HepG2 (cell line): ENCODE results near the gene SERINC4. TPM values are rescaled to one million over a fixed set of nuclear protein-coding genes. Genes with fewer than 3 reads are reported as not detected.

Source experiments
- BRCA1 ChIP-seq: sonication (generic); formaldehyde crosslinking; IDR thresholded peaks from 2 replicates; pipeline ENCODE4 v1.4.0; 2020; ENCODE audit warnings: missing genetic modification reagents
- HNRNPL ChIP-seq: fragments of 200-400 bp; formaldehyde crosslinking; IDR thresholded peaks from 2 replicates; pipeline ENCODE4 v1.6.1; 2017; ENCODE audit warnings: mild to moderate bottlenecking, low read depth, low read length
- HNRNPLL ChIP-seq: fragments of 200-400 bp; formaldehyde crosslinking; IDR thresholded peaks from 2 replicates; pipeline ENCODE4 v1.6.1; 2017; ENCODE audit warnings: mild to moderate bottlenecking, low read depth, low read length; ENCODE audit not compliant: poor library complexity, severe bottlenecking
- JARID2 ChIP-seq: sonication (generic); formaldehyde crosslinking; IDR thresholded peaks from 2 replicates; pipeline ENCODE4 v1.8.1; 2023; ENCODE audit warnings: missing genetic modification reagents, inconsistent platforms; ENCODE audit not compliant: insufficient replicate concordance
- KLF13 ChIP-seq: sonication (generic); formaldehyde crosslinking; IDR thresholded peaks from 2 replicates; pipeline ENCODE4 v1.4.0; 2020; ENCODE audit warnings: mild to moderate bottlenecking, missing genetic modification reagents
- KLF15 ChIP-seq: sonication (generic); formaldehyde crosslinking; IDR thresholded peaks from 2 replicates; pipeline ENCODE4 v1.8.1; 2023; ENCODE audit warnings: borderline replicate concordance, mild to moderate bottlenecking, inconsistent platforms, missing genetic modification reagents, mixed read lengths
- KMT2B ChIP-seq: IDR thresholded peaks from 2 replicates; pipeline ENCODE4 v1.6.1; 2016; ENCODE audit warnings: missing genetic modification reagents, missing compliant biosample characterization
- NFE2L2 ChIP-seq: fragments of 150-350 bp; IDR thresholded peaks from 2 replicates; pipeline ENCODE4 v1.6.1; 2014; ENCODE audit warnings: low read length
- NR3C1 ChIP-seq: sonication (generic); formaldehyde crosslinking; IDR thresholded peaks from 2 replicates; pipeline ENCODE4 v1.4.0; 2020; ENCODE audit warnings: missing genetic modification reagents
- POLR2A ChIP-seq, 2 experiments: IDR thresholded peaks; 2 replicates each; pipeline ENCODE4 v1.6.1; 2011; ENCODE audit warnings: low read depth in 2 of 2, low read length in 2 of 2, mild to moderate bottlenecking in 1 of 2, moderate library complexity in 1 of 2; ENCODE audit not compliant: insufficient read depth in 1 of 2
- POLR2AphosphoS5 ChIP-seq: IDR thresholded peaks from 2 replicates; pipeline ENCODE4 v1.6.1; 2012; ENCODE audit warnings: low read depth, low read length
- PRDM4 ChIP-seq: sonication (generic); formaldehyde crosslinking; IDR thresholded peaks from 2 replicates; pipeline ENCODE4 v1.9.0; 2021; ENCODE audit warnings: missing genetic modification reagents, borderline replicate concordance
- RARA ChIP-seq: IDR thresholded peaks from 2 replicates; pipeline ENCODE4 v1.6.1; 2016; ENCODE audit warnings: missing genetic modification reagents, missing compliant biosample characterization
- SAP130 ChIP-seq: IDR thresholded peaks from 2 replicates; pipeline ENCODE4 v1.6.1; 2016; ENCODE audit warnings: low read depth
- SNAI1 ChIP-seq: sonication (generic); formaldehyde crosslinking; IDR thresholded peaks from 2 replicates; pipeline ENCODE4 v1.5.0; 2020; ENCODE audit warnings: mild to moderate bottlenecking, missing genetic modification reagents, borderline replicate concordance
- TMF1 ChIP-seq: sonication (generic); formaldehyde crosslinking; IDR thresholded peaks from 2 replicates; pipeline ENCODE4 v1.8.1; 2022; ENCODE audit warnings: low read depth, missing genetic modification reagents
- WIZ ChIP-seq: sonication (generic); formaldehyde crosslinking; IDR thresholded peaks from 2 replicates; pipeline ENCODE4 v1.5.1; 2020; ENCODE audit warnings: mild to moderate bottlenecking, missing genetic modification reagents
- ZBTB39 ChIP-seq: sonication (generic); formaldehyde crosslinking; IDR thresholded peaks from 2 replicates; pipeline ENCODE4 v1.5.0; 2020; ENCODE audit warnings: missing genetic modification reagents
- ZFP36L1 ChIP-seq: sonication (generic); formaldehyde crosslinking; IDR thresholded peaks from 2 replicates; pipeline ENCODE4 v1.8.0; 2022; ENCODE audit warnings: mild to moderate bottlenecking, missing genetic modification reagents, moderate library complexity
- ZFYVE20 ChIP-seq: sonication (generic); formaldehyde crosslinking; IDR thresholded peaks from 2 replicates; pipeline ENCODE4 v1.8.0; 2023; ENCODE audit warnings: low read depth, mild to moderate bottlenecking, moderate library complexity, missing genetic modification reagents, borderline replicate concordance
- ZMAT3 ChIP-seq: sonication (generic); formaldehyde crosslinking; conservative IDR thresholded peaks from 2 replicates; pipeline ENCODE4 v1.7.0; 2021; ENCODE audit warnings: missing genetic modification reagents
- ZNF225 ChIP-seq: sonication (generic); formaldehyde crosslinking; IDR thresholded peaks from 2 replicates; pipeline ENCODE4 v1.4.0; 2020; ENCODE audit warnings: mild to moderate bottlenecking, missing genetic modification reagents
- ZNF446 ChIP-seq: sonication (generic); formaldehyde crosslinking; IDR thresholded peaks from 2 replicates; pipeline ENCODE4 v1.5.0; 2020; ENCODE audit warnings: mild to moderate bottlenecking, missing genetic modification reagents
- polyA plus RNA-seq, 8 experiments: library from polyadenylated mRNA; depleted of rRNA in 3 of 8; stranded (reverse) in 7 of 8; unstranded in 1 of 8; fragments of >200 nt; fragmentation: Illumina TruSeq in 4 of 8; extraction: Trizol in 4 of 8; gene quantifications; 2 replicates each; pipeline versions ENCODE4 v1.2.1 to v1.2.3, GENCODE V29; 2011 to 2016; ENCODE audit warnings: low read depth in 4 of 8, missing spikeins in 1 of 8, mixed read lengths in 1 of 8; ENCODE audit not compliant: insufficient read depth in 1 of 8
- total RNA-seq, 5 experiments: library from RNA; depleted of rRNA; stranded (reverse); fragments of >200 nt; fragmentation: Illumina TruSeq; extraction: Trizol; gene quantifications; 2 replicates each; pipeline ENCODE4 v1.2.3, GENCODE V29; 2016; ENCODE audit warnings: low read depth in 1 of 5
- TF ChIP-seq, protein P1 (sequence below): fragments of 450-650 bp; IDR thresholded peaks from 2 replicates; pipeline ENCODE4 v1.6.1; 2016

Gene SERINC4
- total and polyA plus RNA-seq, 2 of the 13 experiments (the other 11 are each of a cell fraction or from before 2014, with no cell fraction given) = not detected

- TF ChIP-seq SNAI1 (CRISPR knock-in tag) (0 out of 2 replicates have a peak, but pooled peaks have one; percentile 59), ZNF225 (CRISPR knock-in tag) (0 out of 2 replicates have a peak, but pooled peaks have one; percentile 4), SAP130 (CRISPR knock-in tag) (peak; percentile 44; the same call in 1 of the 2 replicates), BRCA1 (CRISPR knock-in tag) (0 out of 2 replicates have a peak, but pooled peaks have one; percentile 1), KLF13 (no peak), ZBTB39 (CRISPR knock-in tag) (no peak), KLF15 (CRISPR knock-in tag) (no peak; the same call in 1 of the 2 replicates), NFE2L2 (no peak), TMF1 (no peak), JARID2 (CRISPR knock-in tag) (no peak), PRDM4 (CRISPR knock-in tag) (no peak), POLR2A (IDR thresholded peaks at IDR 0.05; ENCODE audit: insufficient read depth in 1 of 2, low read depth in 2 of 2, low read length in 2 of 2) (peak in 1 of 2 experiments; percentile 83; a peak in 2 of 4 replicates), RARA (no peak), WIZ (CRISPR knock-in tag) (no peak), HNRNPL (peak; percentile 64; the same call in 1 of the 2 replicates), ZNF446 (CRISPR knock-in tag) (0 out of 2 replicates have a peak, but pooled peaks have one; percentile 11), NR3C1 (no peak), ZFYVE20 (CRISPR knock-in tag) (0 out of 2 replicates have a peak, but pooled peaks have one; percentile 2), KMT2B (0 out of 2 replicates have a peak, but pooled peaks have one; percentile 1), ZFP36L1 (CRISPR knock-in tag) (peak; percentile 37; the same call in 1 of the 2 replicates), HNRNPLL (peak; percentile 15), ZMAT3 (CRISPR knock-in tag) (peak; percentile 69; the same call in 1 of the 2 replicates), POLR2AphosphoS5 (peak; percentile 58; the same call in 1 of the 2 replicates)
- TF ChIP-seq, protein P1, sequence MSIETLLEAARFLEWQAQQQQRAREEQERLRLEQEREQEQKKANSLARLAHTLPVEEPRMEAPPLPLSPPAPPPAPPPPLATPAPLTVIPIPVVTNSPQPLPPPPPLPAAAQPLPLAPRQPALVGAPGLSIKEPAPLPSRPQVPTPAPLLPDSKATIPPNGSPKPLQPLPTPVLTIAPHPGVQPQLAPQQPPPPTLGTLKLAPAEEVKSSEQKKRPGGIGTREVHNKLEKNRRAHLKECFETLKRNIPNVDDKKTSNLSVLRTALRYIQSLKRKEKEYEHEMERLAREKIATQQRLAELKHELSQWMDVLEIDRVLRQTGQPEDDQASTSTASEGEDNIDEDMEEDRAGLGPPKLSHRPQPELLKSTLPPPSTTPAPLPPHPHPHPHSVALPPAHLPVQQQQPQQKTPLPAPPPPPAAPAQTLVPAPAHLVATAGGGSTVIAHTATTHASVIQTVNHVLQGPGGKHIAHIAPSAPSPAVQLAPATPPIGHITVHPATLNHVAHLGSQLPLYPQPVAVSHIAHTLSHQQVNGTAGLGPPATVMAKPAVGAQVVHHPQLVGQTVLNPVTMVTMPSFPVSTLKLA = no peak
These were observed 23.2 kb downstream of the SERINC4 start, which contains the start of gene ELL3 (continued) for GRCh38 chr15:43776718-43777266.
